GM23248 (cell line): Measurements from ENCODE around the gene NKX1-2.
"Not testable (repeated sequence)": the region's sequence is repeated elsewhere in the genome, so short reads cannot be mapped to it uniquely, and the experiment has no call there.

Source experiments
- EZH2 ChIP-seq: fragments of 200-600 bp; sonication (generic); IDR thresholded peaks from 2 replicates; pipeline ENCODE4 v1.6.1; 2018; ENCODE audit warnings: antibody characterized with exemption, mild to moderate bottlenecking; ENCODE audit not compliant: insufficient read depth, poor library complexity, severe bottlenecking
- EZH2phosphoT487 ChIP-seq: fragments of 200-600 bp; sonication (generic); IDR thresholded peaks from 2 replicates; pipeline ENCODE4 v1.6.1; 2018; ENCODE audit warnings: antibody characterized with exemption, moderate library complexity, mild to moderate bottlenecking, low read depth; ENCODE audit not compliant: insufficient read depth

DNA sequence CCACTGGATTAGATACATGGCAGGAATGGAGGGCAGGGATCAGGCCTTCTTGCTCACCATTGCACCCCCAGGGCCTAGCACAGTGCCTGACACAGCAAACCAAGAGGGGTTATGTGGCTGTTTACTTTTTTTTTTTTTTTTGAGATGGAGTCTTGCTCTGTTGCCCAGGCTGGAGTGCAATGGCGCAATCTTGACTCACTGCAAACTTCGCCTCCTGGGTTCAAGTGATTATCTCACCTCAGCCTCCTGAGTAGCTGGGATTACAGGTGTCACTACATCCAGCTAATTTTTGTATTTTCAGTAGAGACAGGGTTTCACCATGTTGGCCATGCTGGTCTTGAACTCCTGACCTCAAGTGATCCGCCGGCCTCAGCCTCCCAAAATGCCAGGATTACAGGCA is 14.2 kb downstream of the NKX1-2 start:
- TF ChIP-seq EZH2phosphoT487, EZH2: not testable (repeated sequence)
